ENCODE data around the gene HEATR5A.

Gene HEATR5A

GRCh38 chr14:31360919-31361662, 59.3 kb downstream of the HEATR5A start:
- no peak for DNase-seq (ENCODE audit: low spot score)
- Histone ChIP-seq H4K8ac (ENCODE audit: low read depth, low read length) (no peak overlapping the region), H3K79me1 (ENCODE audit: low read depth, low read length) (no peaks in the 10 kb centered on the region), H2AFZ (ENCODE audit: low read length) (no peak overlapping the region), H3K27ac (replicated peaks; ENCODE audit: low read length) (no peak overlapping the region), H2BK12ac (ENCODE audit: low read length) (no peak overlapping the region), H2BK120ac (ENCODE audit: low read depth, low read length) (no peak overlapping the region), H3K18ac (ENCODE audit: low read length) (no peak overlapping the region), H3K4me2 (ENCODE audit: insufficient read depth, low read length, poor library complexity, severe bottlenecking) (no peak overlapping the region), H3K9me3 (replicated peaks in 1 of 2; ENCODE audit: control insufficient read depth in 2 of 2, insufficient read depth in 1 of 2, low read depth in 1 of 2, low read length in 2 of 2) (no peaks in the 10 kb centered on the region), H3K9ac (ENCODE audit: low read depth, low read length, poor library complexity) (no peak overlapping the region), H3K4me3 (ENCODE audit: low read length in 2 of 2) (no peak overlapping the region), H4K91ac (ENCODE audit: low read depth, low read length, poor library complexity) (no peak overlapping the region), H3K36me3 (replicated peaks in 1 of 2; ENCODE audit: control insufficient read depth in 2 of 2, insufficient read depth in 2 of 2, low read length in 2 of 2) (peaks cover 3 to 13% of the 10 kb centered on the region in 2 donors), H3K27me3 (ENCODE audit: control insufficient read depth in 3 of 3, insufficient read depth in 3 of 3, low read depth in 1 of 3, low read length in 3 of 3) (no peaks in the 10 kb centered on the region), H3K23ac (ENCODE audit: low read depth, low read length, poor library complexity) (no peak overlapping the region), H2BK15ac (ENCODE audit: low read length) (no peak overlapping the region), H3K14ac (ENCODE audit: low read length) (no peak overlapping the region), H3K4me1 (ENCODE audit: control insufficient read depth in 2 of 2, insufficient read depth in 1 of 2, low read depth in 1 of 2, low read length in 2 of 2) (no peaks in the 10 kb centered on the region), H3K4ac (ENCODE audit: low read length) (no peak overlapping the region), H2AK5ac (ENCODE audit: low read depth, low read length) (no peak overlapping the region), H2BK5ac (ENCODE audit: low read length) (no peak overlapping the region)
- WGBS, 2 donors (ENCODE audit: extremely low coverage in 2 of 2, insufficient read length in 2 of 2, insufficient replicate concordance in 1 of 2), result no CpG with 5 or more reads among the region's 3 CpGs

GRCh38 chr14:31357279-31357678, 63.1 kb downstream of the HEATR5A start:
- no peaks in the 10 kb centered on the region for H3K9me3 ChIP-seq (replicated peaks in 1 of 2; ENCODE audit: control insufficient read depth in 2 of 2, insufficient read depth in 1 of 2, low read depth in 1 of 2, low read length in 2 of 2)
- no peak overlapping the region for H4K8ac ChIP-seq (ENCODE audit: low read depth, low read length)
- H3K4me1 ChIP-seq (ENCODE audit: control insufficient read depth in 2 of 2, insufficient read depth in 1 of 2, low read depth in 1 of 2, low read length in 2 of 2), result no peaks in the 10 kb centered on the region
- no peak overlapping the region for H2BK5ac ChIP-seq (ENCODE audit: low read length)
- no peak overlapping the region for H4K91ac ChIP-seq (ENCODE audit: low read depth, low read length, poor library complexity)
- H2BK12ac ChIP-seq (ENCODE audit: low read length), result no peak overlapping the region
- no peak overlapping the region for H2AK5ac ChIP-seq (ENCODE audit: low read depth, low read length)
- H2BK15ac ChIP-seq (ENCODE audit: low read length), result no peak overlapping the region
- WGBS, 2 donors (ENCODE audit: extremely low coverage in 2 of 2, insufficient read length in 2 of 2, insufficient replicate concordance in 1 of 2), result no CpG with 5 or more reads among the region's 3 CpGs
- peaks cover 3 to 13% of the 10 kb centered on the region in 2 donors for H3K36me3 ChIP-seq (replicated peaks in 1 of 2; ENCODE audit: control insufficient read depth in 2 of 2, insufficient read depth in 2 of 2, low read length in 2 of 2)
- H3K14ac ChIP-seq (ENCODE audit: low read length), result no peak overlapping the region
- no peak overlapping the region for H3K9ac ChIP-seq (ENCODE audit: low read depth, low read length, poor library complexity)
- no peak for DNase-seq (ENCODE audit: low spot score)
- no peaks in the 10 kb centered on the region for H3K79me1 ChIP-seq (ENCODE audit: low read depth, low read length)
- H3K27ac ChIP-seq (replicated peaks; ENCODE audit: low read length), result no peak overlapping the region
- H3K27me3 ChIP-seq (ENCODE audit: control insufficient read depth in 3 of 3, insufficient read depth in 3 of 3, low read depth in 1 of 3, low read length in 3 of 3), result no peaks in the 10 kb centered on the region
- H2BK120ac ChIP-seq (ENCODE audit: low read depth, low read length), result no peak overlapping the region
- no peak overlapping the region for H2AFZ ChIP-seq (ENCODE audit: low read length)
- H3K23ac ChIP-seq (ENCODE audit: low read depth, low read length, poor library complexity), result no peak overlapping the region
- H3K4me2 ChIP-seq (ENCODE audit: insufficient read depth, low read length, poor library complexity, severe bottlenecking), result no peak overlapping the region
- H3K4ac ChIP-seq (ENCODE audit: low read length), result no peak overlapping the region
- H3K18ac ChIP-seq (ENCODE audit: low read length), result no peak overlapping the region
- no peak overlapping the region for H3K4me3 ChIP-seq (ENCODE audit: low read length in 2 of 2)

GRCh38 chr14:31346097-31346496, 74.3 kb downstream of the HEATR5A start:
- Histone ChIP-seq H4K8ac (ENCODE audit: low read depth, low read length) (no peak overlapping the region), H3K36me3 (replicated peaks in 1 of 2; ENCODE audit: control insufficient read depth in 2 of 2, insufficient read depth in 2 of 2, low read length in 2 of 2) (peaks cover 0 to 24% of the 10 kb centered on the region in 2 donors), H2BK15ac (ENCODE audit: low read length) (no peak overlapping the region), H3K4ac (ENCODE audit: low read length) (no peak overlapping the region), H3K4me2 (ENCODE audit: insufficient read depth, low read length, poor library complexity, severe bottlenecking) (no peak overlapping the region), H2BK12ac (ENCODE audit: low read length) (no peak overlapping the region), H3K4me3 (ENCODE audit: low read length in 2 of 2) (no peak overlapping the region), H3K27ac (replicated peaks; ENCODE audit: low read length) (no peak overlapping the region), H2AK5ac (ENCODE audit: low read depth, low read length) (no peak overlapping the region), H3K18ac (ENCODE audit: low read length) (no peak overlapping the region), H2BK5ac (ENCODE audit: low read length) (no peak overlapping the region), H3K27me3 (ENCODE audit: control insufficient read depth in 3 of 3, insufficient read depth in 3 of 3, low read depth in 1 of 3, low read length in 3 of 3) (no peaks in the 10 kb centered on the region), H3K9me3 (replicated peaks in 1 of 2; ENCODE audit: control insufficient read depth in 2 of 2, insufficient read depth in 1 of 2, low read depth in 1 of 2, low read length in 2 of 2) (no peaks in the 10 kb centered on the region), H2AFZ (ENCODE audit: low read length) (no peak overlapping the region), H3K9ac (ENCODE audit: low read depth, low read length, poor library complexity) (no peak overlapping the region), H4K91ac (ENCODE audit: low read depth, low read length, poor library complexity) (no peak overlapping the region), H3K79me1 (ENCODE audit: low read depth, low read length) (no peaks in the 10 kb centered on the region), H3K23ac (ENCODE audit: low read depth, low read length, poor library complexity) (no peak overlapping the region), H3K4me1 (ENCODE audit: control insufficient read depth in 2 of 2, insufficient read depth in 1 of 2, low read depth in 1 of 2, low read length in 2 of 2) (no peaks in the 10 kb centered on the region), H2BK120ac (ENCODE audit: low read depth, low read length) (no peak overlapping the region), H3K14ac (ENCODE audit: low read length) (no peak overlapping the region)
- WGBS, 2 donors (ENCODE audit: extremely low coverage in 2 of 2, insufficient read length in 2 of 2, insufficient replicate concordance in 1 of 2), result no CpG with 5 or more reads among the region's 2 CpGs
- no peak for DNase-seq (ENCODE audit: low spot score)

- Histone ChIP-seq H2BK15ac (ENCODE audit: low read length) (no peak overlapping the region), H2AFZ (ENCODE audit: low read length) (no peak overlapping the region), H3K14ac (ENCODE audit: low read length) (no peak overlapping the region), H3K4me2 (ENCODE audit: insufficient read depth, low read length, poor library complexity, severe bottlenecking) (no peak overlapping the region), H3K36me3 (replicated peaks in 1 of 2; ENCODE audit: control insufficient read depth in 2 of 2, insufficient read depth in 2 of 2, low read length in 2 of 2) (peaks cover 0 to 21% of the 10 kb centered on the region in 2 donors), H2BK120ac (ENCODE audit: low read depth, low read length) (no peak overlapping the region), H2BK5ac (ENCODE audit: low read length) (no peak overlapping the region), H3K4me3 (ENCODE audit: low read length in 2 of 2) (no peak overlapping the region), H2BK12ac (ENCODE audit: low read length) (no peak overlapping the region), H3K18ac (ENCODE audit: low read length) (no peak overlapping the region), H3K27ac (replicated peaks; ENCODE audit: low read length) (no peak overlapping the region), H3K9me3 (replicated peaks in 1 of 2; ENCODE audit: control insufficient read depth in 2 of 2, insufficient read depth in 1 of 2, low read depth in 1 of 2, low read length in 2 of 2) (no peaks in the 10 kb centered on the region), H3K23ac (ENCODE audit: low read depth, low read length, poor library complexity) (no peak overlapping the region), H2AK5ac (ENCODE audit: low read depth, low read length) (no peak overlapping the region), H4K91ac (ENCODE audit: low read depth, low read length, poor library complexity) (no peak overlapping the region), H3K4me1 (ENCODE audit: control insufficient read depth in 2 of 2, insufficient read depth in 1 of 2, low read depth in 1 of 2, low read length in 2 of 2) (no peaks in the 10 kb centered on the region), H3K79me1 (ENCODE audit: low read depth, low read length) (no peaks in the 10 kb centered on the region), H4K8ac (ENCODE audit: low read depth, low read length) (no peak overlapping the region), H3K4ac (ENCODE audit: low read length) (no peak overlapping the region), H3K9ac (ENCODE audit: low read depth, low read length, poor library complexity) (no peak overlapping the region), H3K27me3 (ENCODE audit: control insufficient read depth in 3 of 3, insufficient read depth in 3 of 3, low read depth in 1 of 3, low read length in 3 of 3) (no peaks in the 10 kb centered on the region)
- no CpG with 5 or more reads among the region's 3 CpGs for WGBS, 2 donors (ENCODE audit: extremely low coverage in 2 of 2, insufficient read length in 2 of 2, insufficient replicate concordance in 1 of 2)
- no peak for DNase-seq (ENCODE audit: low spot score)
Observed at GRCh38 chr14:31341280-31341679, 79.1 kb downstream of the HEATR5A start.

All from neuronal stem cell (in vitro differentiated cells).